H1 (cell line): Measurements from ENCODE around the gene TUT7. TPM values are rescaled to one million over a fixed set of nuclear protein-coding genes. Genes with fewer than 3 reads are reported as not detected.

Experiments
- CTCF ChIA-PET: fragments of 300-600 bp; sonication (Branson Sonifier 250); formaldehyde crosslinking; loops from one replicate; lab custom pipeline; 2021; ENCODE audit not compliant: partially characterized antibody; lab: Charles Lee
- POLR2A ChIA-PET: fragments of 300-600 bp; sonication (Branson Sonifier 250); formaldehyde crosslinking; loops from one replicate; lab custom pipeline; 2021; ENCODE audit warnings: inconsistent platforms; ENCODE audit not compliant: partially characterized antibody; lab: Charles Lee
- DNase-seq, 2 experiments: peaks; one replicate each; pipeline versions ENCODE4 v3.0.0 to v3.0.0-alpha.2; 2010 to 2022; ENCODE audit warnings: low spot score in 2 of 2, low read depth in 1 of 2, mixed read lengths in 1 of 2
- FAIRE-seq: peaks from 2 replicates; lab custom pipeline; 2011; peaks lifted over from hg19 to GRCh38; lab: Jason Lieb, UNC
- H2AFZ ChIP-seq: 2 replicates; pipeline ENCODE4 v1.8.1; 2012; ENCODE audit warnings: low read length, inconsistent platforms
- H2AK5ac ChIP-seq: 2 replicates; pipeline ENCODE4 v1.6.1; 2013; ENCODE audit warnings: low read depth, low read length
- H2BK120ac ChIP-seq: replicated peaks from 2 replicates; pipeline ENCODE3; 2013; ENCODE audit warnings: low read depth, low read length, inconsistent platforms
- H2BK12ac ChIP-seq: 2 replicates; pipeline ENCODE4 v1.6.1; 2013; ENCODE audit warnings: low read depth, low read length
- H2BK15ac ChIP-seq: 2 replicates; pipeline ENCODE4 v1.6.1; 2013; ENCODE audit warnings: low read length
- H2BK20ac ChIP-seq: 2 replicates; pipeline ENCODE4 v1.6.1; 2013; ENCODE audit warnings: low read length
- H2BK5ac ChIP-seq: 2 replicates; pipeline ENCODE4 v1.6.1; 2013; ENCODE audit warnings: low read depth, low read length
- H3K14ac ChIP-seq: 2 replicates; pipeline ENCODE4 v1.6.1; 2013; ENCODE audit warnings: inconsistent platforms; ENCODE audit not compliant: insufficient read length
- H3K18ac ChIP-seq: 2 replicates; pipeline ENCODE4 v1.6.1; 2013; ENCODE audit warnings: low read length; ENCODE audit errors: extremely low read depth
- H3K23ac ChIP-seq: 2 replicates; pipeline ENCODE4 v1.6.1; 2013; ENCODE audit warnings: inconsistent platforms; ENCODE audit not compliant: insufficient read length
- H3K23me2 ChIP-seq: 2 replicates; pipeline ENCODE4 v1.6.1; 2013; ENCODE audit warnings: low read depth, low read length
- H3K27ac ChIP-seq: 2 replicates; pipeline ENCODE4 v1.6.1; 2011; ENCODE audit warnings: low read depth, low read length, inconsistent platforms
- H3K27me3 ChIP-seq, 4 experiments: replicated peaks in 1 of 4; 1 replicate in 1 of 4; 2 replicates in 3 of 4; pipeline versions ENCODE4 v1.6.1 to v1.8.1; 2011 to 2013; ENCODE audit warnings: low read length in 3 of 4, mild to moderate bottlenecking in 3 of 4, inconsistent platforms in 2 of 4, mixed read lengths in 2 of 4, moderate library complexity in 1 of 4; ENCODE audit not compliant: control insufficient read depth in 3 of 4, insufficient read depth in 3 of 4; ENCODE audit errors: extremely low read depth in 1 of 4
- H3K36me3 ChIP-seq, 4 experiments: 2 replicates each; pipeline versions ENCODE4 v1.6.1 to v1.8.1; 2011 to 2013; ENCODE audit warnings: mild to moderate bottlenecking in 4 of 4, low read length in 3 of 4, moderate library complexity in 2 of 4, control low read depth in 1 of 4, inconsistent platforms in 1 of 4; ENCODE audit not compliant: insufficient read depth in 4 of 4, control insufficient read depth in 2 of 4
- H3K4ac ChIP-seq: replicated peaks from 2 replicates; pipeline ENCODE3; 2013; ENCODE audit warnings: low read length, low read depth, mixed read lengths, inconsistent platforms; ENCODE audit not compliant: insufficient read length
- H3K4me1 ChIP-seq, 4 experiments: replicated peaks in 1 of 4; 1 replicate in 1 of 4; 2 replicates in 3 of 4; pipeline versions ENCODE4 v1.6.1 to v1.8.1; 2011 to 2013; ENCODE audit warnings: low read length in 3 of 4, inconsistent platforms in 2 of 4, mixed read lengths in 1 of 4; ENCODE audit not compliant: insufficient read depth in 4 of 4, control insufficient read depth in 3 of 4
- H3K4me2 ChIP-seq, 2 experiments: 2 replicates each; pipeline versions ENCODE4 v1.6.1 to v1.8.1; 2011 to 2013; ENCODE audit warnings: low read depth in 2 of 2, low read length in 2 of 2, control low read depth in 1 of 2, inconsistent platforms in 1 of 2, mild to moderate bottlenecking in 1 of 2; ENCODE audit not compliant: insufficient read depth in 1 of 2
- H3K4me3 ChIP-seq, 4 experiments: fragments of 200-600, 300-600 bp in 1 of 4; sonication (generic), shearing (Covaris generic), sonication (Bioruptor Twin) in 1 of 4; 2 replicates each; pipeline versions ENCODE4 v1.5.1 to v1.8.1; 2011 to 2016; ENCODE audit warnings: low read length in 4 of 4, low read depth in 3 of 4, control low read depth in 2 of 4, inconsistent platforms in 2 of 4, mild to moderate bottlenecking in 2 of 4, mixed read lengths in 1 of 4, moderate library complexity in 1 of 4; ENCODE audit not compliant: insufficient read depth in 2 of 4; ENCODE audit errors: extremely low read depth in 1 of 4
- H3K56ac ChIP-seq: replicated peaks from 2 replicates; pipeline ENCODE3; 2013; ENCODE audit warnings: low read depth, mild to moderate bottlenecking, mixed read lengths, low read length, inconsistent platforms; ENCODE audit not compliant: insufficient read length
- H3K79me1 ChIP-seq: 2 replicates; pipeline ENCODE4 v1.6.1; 2013; ENCODE audit warnings: low read depth, low read length, control low read depth
- H3K79me2 ChIP-seq, 2 experiments: 2 replicates each; pipeline versions ENCODE4 v1.6.1 to v1.8.1; 2012 to 2013; ENCODE audit warnings: low read length in 2 of 2, mild to moderate bottlenecking in 2 of 2, inconsistent platforms in 1 of 2; ENCODE audit not compliant: insufficient read depth in 2 of 2, control insufficient read depth in 1 of 2
- H3K9ac ChIP-seq, 4 experiments: replicated peaks in 1 of 4; 1 replicate in 1 of 4; 2 replicates in 3 of 4; pipeline versions ENCODE4 v1.6.1 to v1.8.1; 2011 to 2013; ENCODE audit warnings: low read depth in 3 of 4, low read length in 3 of 4, control low read depth in 2 of 4, mild to moderate bottlenecking in 2 of 4, moderate library complexity in 2 of 4, inconsistent platforms in 1 of 4; ENCODE audit errors: extremely low read depth in 1 of 4
- H3K9me3 ChIP-seq, 2 experiments: 2 replicates each; pipeline versions ENCODE4 v1.6.1 to v1.8.1; 2012 to 2013; ENCODE audit warnings: mild to moderate bottlenecking in 2 of 2, moderate library complexity in 2 of 2, control low read depth in 1 of 2, inconsistent platforms in 1 of 2, low read depth in 1 of 2, low read length in 1 of 2, mixed read lengths in 1 of 2; ENCODE audit not compliant: insufficient read depth in 2 of 2
- H4K20me1 ChIP-seq, 2 experiments: replicated peaks in 1 of 2; 2 replicates each; pipeline versions ENCODE3 to v1.8.1; 2011 to 2013; ENCODE audit warnings: inconsistent platforms in 2 of 2, low read length in 2 of 2, mild to moderate bottlenecking in 1 of 2; ENCODE audit not compliant: insufficient read depth in 2 of 2, control insufficient read depth in 1 of 2
- H4K5ac ChIP-seq: 2 replicates; pipeline ENCODE4 v1.6.1; 2013; ENCODE audit warnings: low read length, low read depth, mixed read lengths, inconsistent platforms; ENCODE audit not compliant: insufficient read length
- H4K8ac ChIP-seq: 2 replicates; pipeline ENCODE4 v1.8.0; 2013; ENCODE audit warnings: mild to moderate bottlenecking, moderate library complexity, low read length, inconsistent platforms; ENCODE audit not compliant: insufficient read depth; ENCODE audit errors: extremely low read depth
- H4K91ac ChIP-seq: replicated peaks from 2 replicates; pipeline ENCODE3; 2013; ENCODE audit warnings: low read length, mixed read lengths, inconsistent platforms; ENCODE audit not compliant: insufficient read length
- BACH1 ChIP-seq: IDR thresholded peaks from 2 replicates; pipeline ENCODE4 v1.6.1; 2012; ENCODE audit warnings: low read length, improper control_type of control experiment
- CBX5 ChIP-seq: fragments of 300-800, 300-1000 bp; sonication (generic); IDR thresholded peaks from 2 replicates; pipeline ENCODE4 v1.7.1; 2016; ENCODE audit warnings: antibody characterized with exemption, low read length, low read depth
- CHD2 ChIP-seq: IDR thresholded peaks from 2 replicates; pipeline ENCODE4 v1.6.1; 2012; ENCODE audit warnings: low read length, improper control_type of control experiment
- FOSL1 ChIP-seq: IDR thresholded peaks from 2 replicates; pipeline ENCODE4 v1.6.1; 2011; ENCODE audit warnings: mild to moderate bottlenecking, low read depth, low read length, moderate library complexity; ENCODE audit not compliant: insufficient read depth
- GABPA ChIP-seq: IDR thresholded peaks from 2 replicates; pipeline ENCODE4 v1.6.1; 2011; ENCODE audit warnings: mild to moderate bottlenecking, low read length, moderate library complexity, borderline replicate concordance; ENCODE audit not compliant: insufficient read depth
- GTF2F1 ChIP-seq: IDR thresholded peaks from 2 replicates; pipeline ENCODE4 v1.6.1; 2012; ENCODE audit warnings: low read depth, low read length, improper control_type of control experiment, borderline replicate concordance
- JUND ChIP-seq: IDR thresholded peaks from 2 replicates; pipeline ENCODE4 v1.6.1; 2011; ENCODE audit warnings: mild to moderate bottlenecking, improper control_type of control experiment, low read length
- RBBP5 ChIP-seq: IDR thresholded peaks from 2 replicates; pipeline ENCODE4 v1.7.1; 2012; ENCODE audit warnings: low read depth, mild to moderate bottlenecking, inconsistent platforms, low read length, moderate library complexity, borderline replicate concordance
- SAP30 ChIP-seq: fragments of 300-600 bp; sonication (generic); IDR thresholded peaks from 2 replicates; pipeline ENCODE4 v1.7.1; 2012; ENCODE audit warnings: low read length, moderate library complexity, mild to moderate bottlenecking, inconsistent platforms; ENCODE audit not compliant: insufficient read depth, insufficient replicate concordance
- TAF1 ChIP-seq: IDR thresholded peaks from 2 replicates; pipeline ENCODE4 v1.6.1; 2011; ENCODE audit warnings: mild to moderate bottlenecking, low read depth, low read length
- WGBS, 2 experiments: shearing (Covaris generic) in 1 of 2; methylation state at CpG; one replicate each; pipeline versions ENCODE4 v1.1.6 to v1.1.7; 2013 to 2015; ENCODE audit warnings: low lambda C conversion rate in 2 of 2, mixed read lengths in 2 of 2, inconsistent platforms in 1 of 2, low coverage in 1 of 2, missing lambda C conversion rate in 1 of 2; ENCODE audit not compliant: insufficient replicate concordance in 2 of 2, insufficient coverage in 1 of 2, insufficient read length in 1 of 2; ENCODE audit errors: extremely low coverage in 1 of 2, missing lambda C conversion rate in 1 of 2; 5-methylcytosine and 5-hydroxymethylcytosine counted together
- polyA plus RNA-seq, 7 experiments: library from polyadenylated mRNA; depleted of rRNA in 3 of 7; stranded (reverse) in 5 of 7; unstranded in 2 of 7; fragments of >200 nt in 5 of 7; fragments of 200-250 nt in 2 of 7; gene quantifications; 1 replicate in 5 of 7; 2 replicates in 1 of 7; 4 replicates in 1 of 7; pipeline versions ENCODE4 v1.2.1 to v1.2.3, GENCODE V29; 2011 to 2013; ENCODE audit warnings: missing spikeins in 2 of 7, mixed read lengths in 2 of 7
- total RNA-seq: library from RNA; stranded (reverse); fragmentation: NEBNext Ultra II Directional; extraction: Animal tissue kit (Norgen Biotek cat#: 25700); gene quantifications from 2 replicates; pipeline ENCODE4 v1.2.1, GENCODE V29; 2021
- TF ChIP-seq, protein P1 (sequence below): IDR thresholded peaks from 2 replicates; pipeline ENCODE4 v1.6.1; 2011; ENCODE audit warnings: low read depth, mild to moderate bottlenecking, low read length; ENCODE audit not compliant: insufficient read depth
- TF ChIP-seq, protein P2 (sequence below): IDR thresholded peaks from 2 replicates; pipeline ENCODE4 v1.6.1; 2012; ENCODE audit warnings: inconsistent platforms
- TF ChIP-seq, protein P3 (sequence below): IDR thresholded peaks from 2 replicates; pipeline ENCODE4 v1.6.1; 2012; ENCODE audit warnings: inconsistent platforms

TUT7 gene
- total and polyA plus RNA-seq, 2 of the 8 experiments (the other 6 are each of a cell fraction or from before 2014, with no cell fraction given), result 4.8 to 19.3 TPM

DNA sequence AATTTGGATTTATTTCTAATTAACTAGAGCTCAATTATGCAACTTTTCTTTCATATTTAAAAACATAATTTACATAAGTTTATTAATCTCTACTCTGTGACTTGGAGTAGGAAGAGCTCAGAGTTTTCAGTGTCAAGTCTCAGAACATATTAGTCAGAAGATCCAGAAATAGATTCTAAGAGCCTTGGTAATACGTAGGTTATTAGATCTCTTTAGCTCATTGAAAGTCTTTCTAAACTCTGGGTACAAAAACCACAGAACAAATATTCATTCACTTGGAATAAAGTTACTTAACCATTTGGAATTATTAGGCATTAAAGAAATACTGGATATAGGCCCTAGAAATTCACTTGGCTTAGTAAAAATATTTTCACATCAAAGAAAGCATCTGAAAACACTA, 45.5 kb downstream of the TUT7 start:
- Histone ChIP-seq H3K4ac (no peak overlapping the region), H2BK12ac (no peak overlapping the region), H3K56ac (no peak overlapping the region), H3K79me1 (no peaks in the 10 kb centered on the region), H3K18ac (no peak overlapping the region), H3K79me2 (no peaks in the 10 kb centered on the region), H3K14ac (no peak overlapping the region), H2BK20ac (no peak overlapping the region), H2BK5ac (no peak overlapping the region), H3K27me3 (no peaks in the 10 kb centered on the region), H2AFZ (no peak overlapping the region), H2BK120ac (no peak overlapping the region), H3K4me2 (no peak overlapping the region), H2BK15ac (no peak overlapping the region), H3K4me1 (peaks cover 0 to 10% (median 3%) of the 10 kb centered on the region in 4 experiments; a peak in 3 of 7 replicates), H3K23me2 (no peaks in the 10 kb centered on the region), H4K5ac (no peak overlapping the region), H4K91ac (no peak overlapping the region), H4K20me1 (no peaks in the 10 kb centered on the region), H3K27ac (no peak overlapping the region), H3K36me3 (peaks cover 5 to 55% (median 23%) of the 10 kb centered on the region in 4 experiments; a peak in 6 of 8 replicates), H3K23ac (no peak overlapping the region), H2AK5ac (no peak overlapping the region), H3K9me3 (peaks cover 2 to 11% of the 10 kb centered on the region in 2 experiments; a peak in 2 of 4 replicates), H3K9ac (no peak overlapping the region), H3K4me3 (no peak overlapping the region), H4K8ac (no peak overlapping the region)
- ChIA-PET POLR2A (no interaction called here), CTCF (interaction anchor here (1.0 to 1.2 kb wide), 2 partner anchors 10 to 16 kb away, joined by 3 read pairs; no protein-coding TSS in a partner anchor)
- DNase-seq (no peak), FAIRE-seq (no peak)
- WGBS, 2 experiments, result 100% methylated on average over 1 of the region's 1 CpG; no CpG with 5 or more reads in 1 of the 2 experiments
- TF ChIP-seq RBBP5 (no peak), SAP30 (no peak), TAF1 (no peak), GABPA (no peak), GTF2F1 (no peak), CBX5 (no peak), CHD2 (no peak), BACH1 (no peak), JUND (no peak), FOSL1 (no peak)
- TF ChIP-seq, protein P1, sequence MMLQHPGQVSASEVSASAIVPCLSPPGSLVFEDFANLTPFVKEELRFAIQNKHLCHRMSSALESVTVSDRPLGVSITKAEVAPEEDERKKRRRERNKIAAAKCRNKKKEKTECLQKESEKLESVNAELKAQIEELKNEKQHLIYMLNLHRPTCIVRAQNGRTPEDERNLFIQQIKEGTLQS, result no peak
- TF ChIP-seq, protein P2, sequence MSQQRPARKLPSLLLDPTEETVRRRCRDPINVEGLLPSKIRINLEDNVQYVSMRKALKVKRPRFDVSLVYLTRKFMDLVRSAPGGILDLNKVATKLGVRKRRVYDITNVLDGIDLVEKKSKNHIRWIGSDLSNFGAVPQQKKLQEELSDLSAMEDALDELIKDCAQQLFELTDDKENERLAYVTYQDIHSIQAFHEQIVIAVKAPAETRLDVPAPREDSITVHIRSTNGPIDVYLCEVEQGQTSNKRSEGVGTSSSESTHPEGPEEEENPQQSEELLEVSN, result no peak
- TF ChIP-seq, protein P3, sequence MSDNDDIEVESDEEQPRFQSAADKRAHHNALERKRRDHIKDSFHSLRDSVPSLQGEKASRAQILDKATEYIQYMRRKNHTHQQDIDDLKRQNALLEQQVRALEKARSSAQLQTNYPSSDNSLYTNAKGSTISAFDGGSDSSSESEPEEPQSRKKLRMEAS, result no peak
